Body of pancreas (tissue), 4 donors: Measurements from ENCODE around the gene RASSF5. TPM values are rescaled to one million over a fixed set of nuclear protein-coding genes. Genes with fewer than 3 reads are reported as not detected.
A peak's percentile ranks its signal among the peaks of the same experiment; 100 is the strongest.

ENCODE experiments used
- ATAC-seq: fragments of 150-250 bp; one replicate; pipeline ENCODE4 v1.9.1; 2016
- DNase-seq, 4 donors: peaks; one replicate each; pipeline ENCODE4 v3.0.0-alpha.2; 2019
- H3K27ac ChIP-seq, 4 donors: fragments of 200-600 bp; sonication (generic); 1 replicate in 3 of 4; 2 replicates in 1 of 4; pipeline versions ENCODE4 v1.5.1 to v1.6.1; 2016 to 2019; ENCODE audit warnings: mild to moderate bottlenecking in 1 of 4, mixed read lengths in 1 of 4, moderate library complexity in 1 of 4
- H3K27me3 ChIP-seq, 2 donors: fragments of 200-600 bp; sonication (generic); one replicate each; pipeline ENCODE4 v1.6.0; 2016; ENCODE audit warnings: mild to moderate bottlenecking in 1 of 2
- H3K36me3 ChIP-seq, 2 donors: fragments of 200-600 bp; sonication (generic); replicated peaks in 1 of 2; 2 replicates each; pipeline ENCODE4 v1.5.1; 2016; ENCODE audit warnings: low read depth in 2 of 2; ENCODE audit not compliant: insufficient read depth in 1 of 2
- H3K4me1 ChIP-seq: fragments of 200-600 bp; sonication (generic); one replicate; pipeline ENCODE4 v1.6.0; 2016
- H3K4me3 ChIP-seq, 2 donors: fragments of 200-600 bp; sonication (generic); 1 replicate in 1 of 2; 2 replicates in 1 of 2; pipeline ENCODE4 v1.5.1; 2016 to 2019
- H3K9me3 ChIP-seq, 3 donors: fragments of 200-600 bp; sonication (generic); 1 replicate in 2 of 3; 2 replicates in 1 of 3; pipeline ENCODE4 v1.5.1; 2016
- CTCF ChIP-seq, 7 experiments: fragments of 450-650 bp in 4 of 7; fragments of 200-600 bp in 3 of 7; sonication (generic) in 3 of 7; IDR thresholded peaks; one replicate each; pipeline ENCODE4 v1.5.1; 2016 to 2019; ENCODE audit warnings: antibody characterized with exemption in 7 of 7
- POLR2A ChIP-seq, 3 donors: fragments of 450-650 bp; IDR thresholded peaks; one replicate each; pipeline ENCODE4 v1.6.1; 2016; ENCODE audit warnings: antibody characterized with exemption in 3 of 3, mild to moderate bottlenecking in 2 of 3
- WGBS, 2 donors: methylation state at CpG; one replicate each; pipeline ENCODE4 v1.1.5; 2017; 5-methylcytosine and 5-hydroxymethylcytosine counted together
- intact Hi-C: fragments of 100-400 bp; cut with DNase I; formaldehyde crosslinking; loops from one replicate; pipeline ENCODE4 v1.15.1; 2023
- total RNA-seq, 2 donors: library from RNA; depleted of rRNA; stranded (reverse); fragments of >200 nt; gene quantifications; one replicate each; pipeline ENCODE4 v1.1.0, GENCODE V29; 2016

The RASSF5 gene
- total RNA-seq, 2 donors from 2014 or later = 21.5 to 35.9 TPM

- H3K4me1 ChIP-seq = no peaks in the 10 kb centered on the region
These were observed 68.8 kb downstream of the RASSF5 start for GRCh38 chr1:206575894-206576737.

GRCh38 chr1:206577626-206578025 lies 70.3 kb downstream of the RASSF5 start:
- H3K9me3 ChIP-seq = no peaks in the 10 kb centered on the region
- H3K4me3 ChIP-seq = no peak overlapping the region
- WGBS, 2 donors = 67 to 68% methylated on average over 4 of the region's 4 CpGs
- intact Hi-C loops = no loop called here
- ATAC-seq (no peak), DNase-seq (no peak)
- no peak overlapping the region for H3K27ac ChIP-seq
- no peak for TF ChIP-seq CTCF (IDR thresholded peaks at IDR 0.05)
- no peaks in the 10 kb centered on the region for H3K27me3 ChIP-seq
- peaks cover 6% of the 10 kb centered on the region for H3K4me1 ChIP-seq
- no peaks in the 10 kb centered on the region for H3K36me3 ChIP-seq

More at GRCh38 chr1:206575894-206576737, 68.8 kb downstream of the RASSF5 start:
- no peak for TF ChIP-seq POLR2A (IDR thresholded peaks at IDR 0.05)
- TF ChIP-seq CTCF (IDR thresholded peaks at IDR 0.05) = no peak
- no peak for ATAC-seq
- WGBS, 2 donors = 86 to 93% methylated on average over 3 of the region's 3 CpGs
- H3K27ac ChIP-seq = peak overlapping the region in 2 of 4 donors; percentile 4 to 80
- H3K9me3 ChIP-seq = no peaks in the 10 kb centered on the region
- intact Hi-C loops = no loop called here
- no peak for DNase-seq
- H3K4me3 ChIP-seq = no peak overlapping the region
- H3K36me3 ChIP-seq = no peaks in the 10 kb centered on the region
- H3K27me3 ChIP-seq = no peaks in the 10 kb centered on the region

- intact Hi-C loops = no loop called here
- no peak overlapping the region for H3K27ac ChIP-seq
These were observed 71.0 kb downstream of the RASSF5 start for GRCh38 chr1:206578068-206578977.

GRCh38 chr1:206578978-206579374 lies 71.6 kb downstream of the RASSF5 start:
- Histone ChIP-seq H3K4me1 (peaks cover 11% of the 10 kb centered on the region), H3K36me3 (peaks cover 0 to 2% of the 10 kb centered on the region in 2 donors), H3K9me3 (no peaks in the 10 kb centered on the region), H3K27ac (peak overlapping the region in 1 of 4 donors; percentile 21), H3K4me3 (no peak overlapping the region), H3K27me3 (no peaks in the 10 kb centered on the region)
- WGBS, 2 donors = 78 to 87% methylated on average over 4 of the region's 4 CpGs
- ATAC-seq (no peak), DNase-seq (no peak)
- intact Hi-C loops = no loop called here
- TF ChIP-seq POLR2A (IDR thresholded peaks at IDR 0.05) (no peak), CTCF (IDR thresholded peaks at IDR 0.05) (no peak)

More at GRCh38 chr1:206578068-206578977, 71.0 kb downstream of the RASSF5 start:
- ATAC-seq = no peak
- no peak for DNase-seq
- Histone ChIP-seq H3K36me3 (no peaks in the 10 kb centered on the region), H3K4me1 (peaks cover 8% of the 10 kb centered on the region), H3K9me3 (no peaks in the 10 kb centered on the region), H3K27me3 (no peaks in the 10 kb centered on the region), H3K4me3 (no peak overlapping the region)
- 68 to 78% methylated on average over 10 of the region's 10 CpGs for WGBS, 2 donors
- TF ChIP-seq POLR2A (IDR thresholded peaks at IDR 0.05) = no peak
- TF ChIP-seq CTCF (IDR thresholded peaks at IDR 0.05) = no peak
